HAP-1 (cell line): ENCODE results near the gene CLDN11.

ENCODE experiments used
- DNase-seq, 2 experiments: peaks; one replicate each; pipeline ENCODE4 v3.0.0-alpha.2; 2016 to 2020; ENCODE audit warnings: low spot score in 2 of 2
- H3K27me3 ChIP-seq: fragments of 250-450 bp; sonication (Bioruptor Pico); 2 replicates; pipeline ENCODE4 v1.5.1; 2020; ENCODE audit warnings: low read depth, mild to moderate bottlenecking, moderate library complexity
- H3K36me3 ChIP-seq: fragments of 250-450 bp; sonication (Bioruptor Pico); replicated peaks from 2 replicates; pipeline ENCODE4 v1.5.1; 2020; ENCODE audit warnings: mild to moderate bottlenecking
- H3K4me1 ChIP-seq: fragments of 250-450 bp; sonication (Bioruptor Pico); 2 replicates; pipeline ENCODE4 v1.5.1; 2020; ENCODE audit warnings: mild to moderate bottlenecking
- H3K4me3 ChIP-seq: fragments of 250-450 bp; sonication (Bioruptor Pico); 2 replicates; pipeline ENCODE4 v1.5.1; 2020; ENCODE audit warnings: mild to moderate bottlenecking, moderate library complexity
- H3K9me3 ChIP-seq: fragments of 250-450 bp; sonication (Bioruptor Pico); 2 replicates; pipeline ENCODE4 v1.5.1; 2020; ENCODE audit warnings: mild to moderate bottlenecking, moderate library complexity
- in situ Hi-C: fragments of 300-500 bp; cut with MboI; formaldehyde crosslinking; loops from 3 replicates; pipeline ENCODE4 v1.14.3; 2020; ENCODE audit warnings: low sequenced_read_pairs, inconsistent platforms, mixed read lengths

CLDN11 gene

GRCh38 chr3:170418422-170419398 lies at the start of gene CLDN11:
TSS of gene CLDN11 (plus strand) at chr3:170418868. CDS start at chr3:170419067, 199 bp downstream.
- Histone ChIP-seq H3K4me1 (peaks cover 10% of the 10 kb centered on the region), H3K9me3 (no peaks in the 10 kb centered on the region), H3K36me3 (no peaks in the 10 kb centered on the region), H3K27me3 (no peaks in the 10 kb centered on the region), H3K4me3 (peak within 1 kb of the TSS; percentile 8)
- DNase-seq: peak in 1 of 2 experiments; percentile 22
- in situ Hi-C loops: loop anchor here (10.0 to 25.0 kb wide), 2 partner anchors 269 to 396 kb away; no protein-coding TSS in a partner anchor

GRCh38 chr3:170368921-170369320 lies 49.7 kb upstream of the CLDN11 start:
- peaks cover 11% of the 10 kb centered on the region for H3K4me1 ChIP-seq
- peaks cover 3% of the 10 kb centered on the region; the same call in 1 of the 2 replicates for H3K9me3 ChIP-seq
- H3K36me3 ChIP-seq: peaks cover 5% of the 10 kb centered on the region
- no peak for DNase-seq
- in situ Hi-C loops: no loop called here
- H3K4me3 ChIP-seq: no peak overlapping the region
- H3K27me3 ChIP-seq: no peaks in the 10 kb centered on the region

DNA sequence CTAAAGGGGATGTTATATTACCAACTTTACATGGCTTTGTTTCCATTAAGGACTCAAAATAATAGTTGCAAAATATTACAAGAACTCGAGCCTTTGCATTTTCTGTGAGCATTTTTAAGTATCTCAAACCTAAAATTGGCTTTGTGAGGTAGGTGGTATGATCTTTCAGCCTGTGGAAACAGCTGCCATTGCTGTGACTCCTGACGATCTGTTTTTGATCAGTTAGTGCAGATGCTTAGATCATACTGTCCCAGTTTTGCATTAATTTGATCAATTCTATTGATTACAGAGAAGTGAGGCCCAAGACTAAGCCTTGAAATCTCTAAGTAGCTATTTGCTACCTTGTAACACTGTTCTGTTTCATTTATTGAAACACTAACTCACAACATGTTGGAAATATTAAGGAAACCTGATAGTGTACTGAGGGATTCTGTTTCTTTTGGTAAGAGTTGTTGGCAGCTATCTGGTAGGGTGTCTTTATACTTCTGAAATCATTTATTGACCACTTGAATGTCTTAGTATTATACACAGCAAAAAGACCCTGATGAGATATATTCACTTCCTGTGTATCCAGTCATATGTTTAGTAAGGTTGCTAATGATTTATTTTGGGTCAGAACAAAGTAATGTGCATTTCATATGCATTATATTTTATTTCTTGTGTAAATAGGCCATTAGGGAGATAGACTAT lies 46.3 kb upstream of the CLDN11 start:
- Histone ChIP-seq H3K36me3 (no peaks in the 10 kb centered on the region), H3K27me3 (no peaks in the 10 kb centered on the region), H3K4me3 (no peak overlapping the region), H3K9me3 (no peaks in the 10 kb centered on the region), H3K4me1 (peaks cover 11% of the 10 kb centered on the region)
- no peak for DNase-seq
- in situ Hi-C loops: no loop called here

GRCh38 chr3:170383567-170383966 lies 35.1 kb upstream of the CLDN11 start:
- DNase-seq: no peak
- no peaks in the 10 kb centered on the region for H3K27me3 ChIP-seq
- H3K4me1 ChIP-seq: no peaks in the 10 kb centered on the region
- peaks cover 30% of the 10 kb centered on the region for H3K36me3 ChIP-seq
- in situ Hi-C loops: no loop called here
- no peaks in the 10 kb centered on the region; the same call in 1 of the 2 replicates for H3K9me3 ChIP-seq
- no peak overlapping the region for H3K4me3 ChIP-seq

DNA sequence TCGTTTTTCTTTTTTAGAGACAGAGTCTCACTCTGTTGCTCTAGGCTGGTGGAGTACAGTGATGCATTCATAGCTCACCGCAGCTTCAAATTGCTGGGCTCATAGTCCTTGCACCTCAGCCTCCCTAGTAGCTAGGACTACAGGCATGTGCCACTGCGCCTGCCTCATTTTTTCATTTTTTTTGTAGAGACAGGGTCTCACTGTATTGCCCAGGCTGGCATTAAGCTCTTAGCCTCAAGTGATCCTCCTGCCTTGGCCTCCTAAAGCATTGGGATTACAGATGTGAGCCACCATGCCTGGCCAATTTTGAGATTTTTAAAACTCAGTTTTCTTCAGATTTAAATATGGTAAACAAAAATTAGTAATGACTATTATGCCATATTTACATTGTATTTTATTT lies 32.2 kb upstream of the CLDN11 start:
- in situ Hi-C loops: no loop called here
- no peaks in the 10 kb centered on the region for H3K4me1 ChIP-seq
- peaks cover 25% of the 10 kb centered on the region for H3K36me3 ChIP-seq
- no peaks in the 10 kb centered on the region; the same call in 1 of the 2 replicates for H3K9me3 ChIP-seq
- H3K27me3 ChIP-seq: no peaks in the 10 kb centered on the region
- no peak overlapping the region for H3K4me3 ChIP-seq
- DNase-seq: no peak

GRCh38 chr3:170387950-170388349 lies 30.7 kb upstream of the CLDN11 start:
- H3K36me3 ChIP-seq: peaks cover 19% of the 10 kb centered on the region
- no peak for DNase-seq
- H3K27me3 ChIP-seq: no peaks in the 10 kb centered on the region
- in situ Hi-C loops: no loop called here
- H3K9me3 ChIP-seq: no peaks in the 10 kb centered on the region; the same call in 1 of the 2 replicates
- H3K4me3 ChIP-seq: no peak overlapping the region
- no peaks in the 10 kb centered on the region for H3K4me1 ChIP-seq

DNA sequence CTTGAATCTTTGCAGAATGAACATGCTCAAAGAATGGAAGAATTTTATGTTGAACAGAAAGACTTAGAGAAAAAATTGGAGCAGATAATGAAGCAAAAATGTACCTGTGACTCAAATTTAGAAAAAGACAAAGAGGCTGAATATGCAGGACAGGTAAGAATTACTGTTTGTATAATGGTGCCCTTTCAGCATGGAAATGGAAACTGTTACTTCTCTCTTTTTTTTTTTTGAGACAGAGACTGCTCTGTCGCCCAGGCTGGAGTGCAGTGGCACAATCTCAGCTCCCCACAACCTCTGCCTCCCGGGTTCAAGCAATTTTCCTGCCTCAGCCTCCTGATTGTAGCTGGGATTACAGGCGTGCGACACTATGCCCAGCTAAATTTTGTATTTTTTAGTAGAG lies 27.6 kb upstream of the CLDN11 start:
- no peak for DNase-seq
- H3K36me3 ChIP-seq: peaks cover 14% of the 10 kb centered on the region

DNA sequence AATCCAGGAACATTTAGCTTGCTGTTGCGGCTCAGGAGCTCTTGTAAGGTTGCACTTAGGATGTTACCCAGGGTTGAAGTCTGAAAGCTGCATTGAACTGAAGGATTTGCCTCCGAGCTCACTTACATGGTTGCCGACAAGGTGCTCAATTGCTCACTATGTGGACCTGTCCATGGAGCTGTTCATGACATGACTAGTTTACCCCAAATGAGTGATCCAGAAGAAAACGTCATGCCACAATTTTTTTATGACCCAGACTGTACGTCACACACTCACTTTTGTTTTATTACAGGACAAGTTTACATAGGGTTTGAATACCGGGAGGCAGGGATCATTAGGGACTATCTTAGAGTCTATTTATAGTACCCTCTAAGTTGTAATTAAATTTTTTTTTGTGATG lies 21.0 kb upstream of the CLDN11 start:
- no peaks in the 10 kb centered on the region for H3K9me3 ChIP-seq
- no peaks in the 10 kb centered on the region; the same call in 1 of the 2 replicates for H3K36me3 ChIP-seq
- no peaks in the 10 kb centered on the region for H3K27me3 ChIP-seq
- in situ Hi-C loops: no loop called here
- no peak overlapping the region for H3K4me3 ChIP-seq
- H3K4me1 ChIP-seq: 0 out of 2 replicates have a peak, but pooled peaks cover 5% of the 10 kb centered on the region
- DNase-seq: no peak

More for the DNA sequence above, 27.6 kb upstream of the CLDN11 start:
- no peak overlapping the region for H3K4me3 ChIP-seq
- H3K27me3 ChIP-seq: no peaks in the 10 kb centered on the region
- no peaks in the 10 kb centered on the region for H3K4me1 ChIP-seq
- H3K9me3 ChIP-seq: no peaks in the 10 kb centered on the region; the same call in 1 of the 2 replicates
- in situ Hi-C loops: no loop called here

GRCh38 chr3:170405101-170405500 lies 13.6 kb upstream of the CLDN11 start:
- DNase-seq: no peak
- no peaks in the 10 kb centered on the region for H3K36me3 ChIP-seq
- in situ Hi-C loops: loop anchor here (25.0 kb wide), 1 partner anchor 282 kb away; no protein-coding TSS in a partner anchor
- H3K27me3 ChIP-seq: no peaks in the 10 kb centered on the region
- H3K4me3 ChIP-seq: no peak overlapping the region
- H3K9me3 ChIP-seq: no peaks in the 10 kb centered on the region
- 0 out of 2 replicates have a peak, but pooled peaks cover 7% of the 10 kb centered on the region for H3K4me1 ChIP-seq

- no peaks in the 10 kb centered on the region for H3K27me3 ChIP-seq
- no peak overlapping the region for H3K4me3 ChIP-seq
- DNase-seq: peak; percentile 20 to 37
- in situ Hi-C loops: loop anchor here (10.0 to 25.0 kb wide), 2 partner anchors 277 to 404 kb away; no protein-coding TSS in a partner anchor
- H3K4me1 ChIP-seq: peaks cover 6% of the 10 kb centered on the region
- H3K9me3 ChIP-seq: no peaks in the 10 kb centered on the region
- no peaks in the 10 kb centered on the region for H3K36me3 ChIP-seq
Measured at GRCh38 chr3:170410428-170411029, 8.1 kb upstream of the CLDN11 start.

GRCh38 chr3:170413291-170413690 lies 5.4 kb upstream of the CLDN11 start:
- H3K4me1 ChIP-seq: peaks cover 6% of the 10 kb centered on the region
- no peaks in the 10 kb centered on the region for H3K27me3 ChIP-seq
- in situ Hi-C loops: loop anchor here (10.0 to 25.0 kb wide), 2 partner anchors 274 to 402 kb away; no protein-coding TSS in a partner anchor
- H3K4me3 ChIP-seq: no peak overlapping the region
- H3K9me3 ChIP-seq: no peaks in the 10 kb centered on the region
- DNase-seq: no peak
- H3K36me3 ChIP-seq: no peaks in the 10 kb centered on the region

GRCh38 chr3:170414202-170414663 lies 4.4 kb upstream of the CLDN11 start:
- in situ Hi-C loops: loop anchor here (10.0 to 25.0 kb wide), 2 partner anchors 273 to 401 kb away; no protein-coding TSS in a partner anchor
- Histone ChIP-seq H3K4me3 (no peak overlapping the region), H3K9me3 (no peaks in the 10 kb centered on the region), H3K4me1 (peaks cover 6% of the 10 kb centered on the region), H3K36me3 (no peaks in the 10 kb centered on the region), H3K27me3 (no peaks in the 10 kb centered on the region)
- DNase-seq: peak; percentile 71 to 85

DNA sequence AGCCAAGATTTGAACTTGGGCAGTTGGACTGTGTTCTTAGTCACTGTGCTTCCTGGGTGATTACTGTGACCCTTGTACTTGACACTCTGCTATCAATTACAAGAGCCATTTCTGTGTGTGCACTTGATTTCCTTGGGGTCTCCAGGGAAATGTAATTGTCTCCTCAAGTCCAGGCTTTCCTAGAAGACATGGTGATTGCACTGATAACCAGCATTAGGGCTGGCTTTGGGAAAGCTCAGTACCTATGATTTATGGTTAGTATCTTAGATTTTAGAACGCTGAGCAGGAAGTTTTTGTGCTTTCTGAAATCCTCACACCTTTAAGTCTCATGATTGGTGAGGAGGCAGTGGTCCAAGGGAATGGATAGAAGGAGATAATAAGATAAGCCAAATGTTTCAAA lies 1.6 kb upstream of the CLDN11 start:
- Histone ChIP-seq H3K4me1 (peaks cover 10% of the 10 kb centered on the region), H3K4me3 (no peak overlapping the region), H3K9me3 (no peaks in the 10 kb centered on the region), H3K36me3 (no peaks in the 10 kb centered on the region), H3K27me3 (no peaks in the 10 kb centered on the region)
- in situ Hi-C loops: loop anchor here (10.0 to 25.0 kb wide), 2 partner anchors 270 to 398 kb away; no protein-coding TSS in a partner anchor
- no peak for DNase-seq
